HEK293T (cell line): Measurements from ENCODE around the gene HESX1.

Source experiments
- CTCF ChIA-PET: fragments of 350-600 bp; formaldehyde crosslinking; extraction: SDS; loops from one replicate; lab custom pipeline; 2021; ENCODE audit warnings: antibody characterized with exemption, inconsistent platforms; lab: Yijun Ruan, JAX
- POLR2A ChIA-PET: fragments of 350-600 bp; formaldehyde crosslinking; extraction: SDS; loops from one replicate; lab custom pipeline; 2020; ENCODE audit warnings: antibody characterized with exemption, inconsistent platforms; lab: Yijun Ruan, JAX
- DNase-seq: peaks from one replicate; pipeline ENCODE4 v3.0.0; 2012; ENCODE audit warnings: mixed read lengths; ENCODE audit errors: extremely low spot score
- ARNT ChIP-seq: fragments of 450-650 bp; IDR thresholded peaks from 2 replicates; pipeline ENCODE4 v1.6.1; 2017; ENCODE audit warnings: mild to moderate bottlenecking
- BHLHE40 ChIP-seq: fragments of 450-650 bp; IDR thresholded peaks from 2 replicates; pipeline ENCODE4 v1.6.1; 2016; ENCODE audit warnings: mild to moderate bottlenecking, moderate library complexity, borderline replicate concordance
- CTBP1 ChIP-seq: fragments of 450-650 bp; IDR thresholded peaks from 2 replicates; pipeline ENCODE4 v1.6.1; 2016; ENCODE audit warnings: borderline replicate concordance
- ELF4 ChIP-seq: fragments of 450-650 bp; IDR thresholded peaks from 2 replicates; pipeline ENCODE4 v1.6.1; 2017; ENCODE audit warnings: antibody characterized with exemption
- FOXA1 ChIP-seq: fragments of 450-650 bp; IDR thresholded peaks from 2 replicates; pipeline ENCODE4 v1.6.1; 2016; ENCODE audit warnings: mild to moderate bottlenecking
- FOXK2 ChIP-seq: fragments of 450-650 bp; IDR thresholded peaks from 2 replicates; pipeline ENCODE4 v1.6.1; 2016; ENCODE audit warnings: mild to moderate bottlenecking
- FOXM1 ChIP-seq: fragments of 450-650 bp; IDR thresholded peaks from 2 replicates; pipeline ENCODE4 v1.6.1; 2017; ENCODE audit warnings: mild to moderate bottlenecking, borderline replicate concordance
- HDGF ChIP-seq: fragments of 450-650 bp; IDR thresholded peaks from 2 replicates; pipeline ENCODE4 v1.6.1; 2017; ENCODE audit warnings: antibody characterized with exemption, borderline replicate concordance
- L3MBTL2 ChIP-seq: fragments of 450-650 bp; conservative IDR thresholded peaks from 2 replicates; pipeline ENCODE4 v1.6.1; 2016; ENCODE audit warnings: mild to moderate bottlenecking
- LEF1 ChIP-seq: fragments of 450-650 bp; IDR thresholded peaks from 2 replicates; pipeline ENCODE4 v1.6.1; 2017; ENCODE audit warnings: mild to moderate bottlenecking, borderline replicate concordance
- NFRKB ChIP-seq: fragments of 450-650 bp; IDR thresholded peaks from 2 replicates; pipeline ENCODE4 v1.6.1; 2016; ENCODE audit warnings: mild to moderate bottlenecking, moderate library complexity
- SP1 ChIP-seq: fragments of 450-650 bp; IDR thresholded peaks from 2 replicates; pipeline ENCODE4 v1.6.1; 2017
- SUZ12 ChIP-seq: fragments of 450-650 bp; IDR thresholded peaks from 2 replicates; pipeline ENCODE4 v1.6.1; 2016; ENCODE audit warnings: mild to moderate bottlenecking
- TARDBP ChIP-seq: fragments of 450-650 bp; IDR thresholded peaks from 2 replicates; pipeline ENCODE4 v1.6.1; 2016
- ZNF384 ChIP-seq: fragments of 450-650 bp; IDR thresholded peaks from 2 replicates; pipeline ENCODE4 v1.6.1; 2016
- TF ChIP-seq, protein P1 (sequence below): fragments of 450-650 bp; IDR thresholded peaks from 2 replicates; pipeline ENCODE4 v1.6.1; 2016

Gene HESX1

GRCh38 chr3:57227930-57228751 is 28.4 kb upstream of the HESX1 start:
- CTCF ChIA-PET, result interaction anchor here (0.9 kb wide), 1 partner anchor 46 kb away, joined by 3 read pairs; no protein-coding TSS in a partner anchor

DNA sequence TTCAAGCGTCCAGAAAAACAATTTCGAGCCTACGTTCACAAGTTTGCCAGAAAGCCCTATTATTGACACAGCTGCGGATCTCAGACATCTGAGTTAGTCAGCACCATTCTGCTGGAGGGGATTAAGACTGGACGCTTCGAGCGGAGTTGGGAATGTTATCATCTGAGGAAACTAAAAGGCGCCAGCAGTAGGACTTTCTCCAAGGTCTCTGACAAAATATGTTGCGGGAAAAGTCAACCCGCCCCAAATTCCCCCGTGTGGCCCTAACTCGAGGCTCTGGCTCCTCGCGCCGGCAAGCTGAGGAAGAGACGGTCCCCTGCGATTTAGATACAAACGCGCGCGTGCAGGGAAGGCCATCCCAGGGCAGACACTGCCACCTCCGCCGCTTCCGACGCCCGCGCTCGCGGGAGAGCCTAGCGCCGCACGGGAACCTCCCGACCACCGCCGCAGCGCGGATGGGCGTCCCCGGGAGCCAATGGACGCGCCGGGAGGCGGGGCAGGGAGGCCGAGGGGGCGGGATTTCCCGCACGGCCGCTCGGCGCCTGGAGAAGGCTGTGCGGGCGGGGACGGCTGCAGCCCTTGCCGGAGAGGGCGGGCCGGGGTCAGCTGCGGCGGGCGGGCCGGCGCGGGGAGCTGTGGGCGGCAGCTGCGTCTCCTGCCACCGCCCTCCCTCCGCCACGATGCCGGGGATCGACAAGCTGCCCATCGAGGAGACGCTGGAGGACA is 27.6 kb upstream of the HESX1 start, which contains the start of gene APPL1:
Gene APPL1, plus strand, starts transcription at position 526 of the 726 bp plus-strand sequence. Its CDS starts 155 bp downstream, at position 681.
- ChIA-PET CTCF (interaction anchor here (0.9 kb wide), 1 partner anchor 46 kb away, joined by 3 read pairs; no protein-coding TSS in a partner anchor), POLR2A (interaction anchor here (0.8 to 1.7 kb wide), 8 partner anchors 10 to 329 kb away, joined by 3 to 4 read pairs (median 4); partner anchors contain the start of gene PDE12)
- TF ChIP-seq, protein P1, sequence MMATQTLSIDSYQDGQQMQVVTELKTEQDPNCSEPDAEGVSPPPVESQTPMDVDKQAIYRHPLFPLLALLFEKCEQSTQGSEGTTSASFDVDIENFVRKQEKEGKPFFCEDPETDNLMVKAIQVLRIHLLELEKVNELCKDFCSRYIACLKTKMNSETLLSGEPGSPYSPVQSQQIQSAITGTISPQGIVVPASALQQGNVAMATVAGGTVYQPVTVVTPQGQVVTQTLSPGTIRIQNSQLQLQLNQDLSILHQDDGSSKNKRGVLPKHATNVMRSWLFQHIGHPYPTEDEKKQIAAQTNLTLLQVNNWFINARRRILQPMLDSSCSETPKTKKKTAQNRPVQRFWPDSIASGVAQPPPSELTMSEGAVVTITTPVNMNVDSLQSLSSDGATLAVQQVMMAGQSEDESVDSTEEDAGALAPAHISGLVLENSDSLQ, result peak; percentile 99
- TF ChIP-seq CTBP1, result no peak
- TF ChIP-seq L3MBTL2, result peak; percentile 96
- DNase-seq, result peak; percentile 98

More at GRCh38 chr3:57227930-57228751, 28.4 kb upstream of the HESX1 start:
- TF ChIP-seq CTBP1, result no peak
- TF ChIP-seq, protein P1, result peak; percentile 52
- no peak for TF ChIP-seq ELF4
- TF ChIP-seq FOXA1, result no peak
- no peak for TF ChIP-seq NFRKB
- TF ChIP-seq ZNF384, result no peak
- peak; percentile 38; the same call in 1 of the 2 replicates for TF ChIP-seq FOXM1
- no peak for TF ChIP-seq HDGF
- no peak for TF ChIP-seq FOXK2
- TF ChIP-seq LEF1, result peak; percentile 86; the same call in 1 of the 2 replicates
- TF ChIP-seq BHLHE40, result no peak
- no peak; the same call in 1 of the 2 replicates for TF ChIP-seq L3MBTL2
- TF ChIP-seq TARDBP, result no peak
- no peak for TF ChIP-seq SUZ12
- TF ChIP-seq SP1, result no peak
- TF ChIP-seq ARNT, result no peak
- POLR2A ChIA-PET, result interaction anchor here (1.0 to 1.7 kb wide), 7 partner anchors 10 to 328 kb away, joined by 3 to 4 read pairs (median 4); partner anchors contain the start of gene PDE12
- DNase-seq, result peak; percentile 55

DNA sequence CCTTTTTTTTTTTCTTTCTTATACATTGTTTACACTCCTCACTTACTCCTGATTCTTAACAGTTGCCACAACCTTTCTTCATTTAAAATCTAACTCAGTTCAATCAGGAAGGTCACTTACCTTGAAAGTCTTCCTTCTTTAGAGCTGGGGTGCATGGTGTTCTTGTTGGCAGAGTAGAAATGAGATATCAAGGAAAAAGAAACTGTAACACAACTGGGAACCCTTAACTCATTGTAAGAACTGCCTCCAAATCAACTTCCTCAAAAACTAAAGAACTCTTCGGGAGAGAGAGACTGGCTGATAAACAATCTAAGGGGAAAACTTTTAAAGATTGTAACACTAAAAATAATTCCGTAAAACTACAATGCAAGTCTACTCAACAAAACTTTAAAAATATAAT is 26.4 kb upstream of the HESX1 start:
- ChIA-PET POLR2A (interaction anchor here (0.8 to 1.3 kb wide), 2 partner anchors 12 to 57 kb away, joined by 3 to 4 read pairs; no protein-coding TSS in a partner anchor), CTCF (no interaction called here)
- DNase-seq, result no peak
- TF ChIP-seq FOXK2 (no peak), SP1 (no peak), ARNT (no peak), HDGF (no peak), ELF4 (no peak), CTBP1 (no peak), FOXM1 (no peak), SUZ12 (no peak), BHLHE40 (no peak), ZNF384 (no peak), NFRKB (no peak), TARDBP (no peak), LEF1 (no peak), L3MBTL2 (no peak), FOXA1 (no peak)
- TF ChIP-seq, protein P1, result no peak

GRCh38 chr3:57224856-57225255 is 25.1 kb upstream of the HESX1 start:
- POLR2A ChIA-PET, result no interaction called here
- TF ChIP-seq NFRKB (no peak), ELF4 (no peak), FOXA1 (no peak), LEF1 (no peak), HDGF (no peak), SUZ12 (no peak)
- DNase-seq, result no peak
- CTCF ChIA-PET, result no interaction called here

- TF ChIP-seq TARDBP (no peak), SP1 (no peak), NFRKB (no peak), ELF4 (no peak), L3MBTL2 (no peak), CTBP1 (no peak), LEF1 (no peak), FOXM1 (no peak), BHLHE40 (no peak)
- POLR2A ChIA-PET, result no interaction called here
Measured at GRCh38 chr3:57221883-57222282, 22.1 kb upstream of the HESX1 start.

More at GRCh38 chr3:57221883-57222282, 22.1 kb upstream of the HESX1 start:
- DNase-seq, result no peak
- CTCF ChIA-PET, result interaction anchor here (0.8 to 1.0 kb wide), 6 partner anchors 43 to 123 kb away, joined by 3 to 5 read pairs (median 4); no protein-coding TSS in a partner anchor
